ENCODE data around the gene SHFL.

SHFL gene

DNA sequence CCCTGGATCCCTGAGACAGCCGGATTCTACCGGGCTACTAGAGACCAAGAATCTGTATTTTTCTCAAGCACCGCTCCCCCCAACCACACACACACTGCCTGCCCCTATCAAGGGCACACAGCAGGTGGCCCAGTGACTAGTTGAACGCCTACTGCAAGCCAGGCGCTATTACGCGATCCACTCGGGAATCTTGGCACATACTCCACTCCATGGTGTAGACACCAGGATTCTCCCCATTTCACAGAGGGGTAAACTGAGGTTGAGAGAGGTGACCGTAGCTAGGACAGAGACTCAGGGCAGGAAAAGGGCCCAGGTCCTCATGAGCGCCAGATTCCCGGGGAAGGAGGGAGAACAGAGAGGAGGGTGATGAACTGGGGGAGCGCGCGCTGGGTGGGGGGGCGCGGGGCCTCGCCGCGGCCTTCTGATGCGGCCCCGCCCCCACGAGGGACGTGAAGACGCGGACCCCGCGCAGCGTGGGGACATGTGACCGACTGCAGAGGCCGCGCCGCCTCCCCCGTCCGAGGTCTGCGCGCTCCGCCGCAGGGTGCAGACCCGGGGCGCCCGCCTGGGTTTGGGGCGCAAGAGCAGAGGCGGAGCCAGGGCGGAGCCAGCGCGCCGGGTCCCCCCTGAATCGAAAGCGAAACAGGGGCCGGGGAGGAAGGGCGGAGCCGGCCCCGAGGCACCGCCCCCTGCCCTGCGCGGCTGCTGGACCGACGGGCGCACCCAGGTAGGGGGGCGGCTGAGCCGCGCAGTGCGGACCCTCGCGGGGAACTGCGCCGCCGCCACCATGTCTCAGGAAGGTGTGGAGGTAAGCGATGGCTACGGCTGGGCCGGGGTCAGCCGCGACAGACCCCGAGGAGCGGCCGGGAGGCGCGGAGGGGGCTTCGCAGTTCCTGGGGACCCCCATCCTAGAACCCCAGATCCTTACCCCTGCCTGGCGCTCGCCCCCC is at the start of gene SHFL:
Gene SHFL (plus strand): TSS at position 677 of the 950 bp plus-strand sequence. CDS start 111 bp downstream, at position 788.
- peak; percentile 38 for DNase-seq

DNA sequence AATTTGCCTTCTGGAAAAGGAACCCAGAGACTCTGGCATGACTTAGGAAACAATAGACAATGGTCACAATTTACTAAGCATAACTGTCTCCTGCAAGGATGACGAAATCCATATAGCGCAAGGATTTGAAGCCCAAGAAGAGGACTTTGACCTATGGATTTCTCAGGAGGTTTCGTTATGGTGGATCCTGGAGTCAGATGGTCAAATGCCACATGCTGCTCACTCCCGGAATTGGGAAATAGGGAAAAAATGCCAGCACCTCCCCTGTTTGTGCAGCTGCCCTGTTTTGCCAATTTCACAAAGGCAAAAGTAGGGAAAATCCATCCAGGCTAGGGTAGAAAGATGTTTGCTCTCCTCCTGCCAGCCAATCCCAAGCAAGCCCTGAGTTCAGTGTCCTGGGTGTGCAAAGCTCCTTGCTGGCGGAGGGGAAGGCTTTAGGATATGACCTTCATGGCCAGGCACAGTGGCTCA is 49.5 kb upstream of the SHFL start:
- no peak for DNase-seq

DNA sequence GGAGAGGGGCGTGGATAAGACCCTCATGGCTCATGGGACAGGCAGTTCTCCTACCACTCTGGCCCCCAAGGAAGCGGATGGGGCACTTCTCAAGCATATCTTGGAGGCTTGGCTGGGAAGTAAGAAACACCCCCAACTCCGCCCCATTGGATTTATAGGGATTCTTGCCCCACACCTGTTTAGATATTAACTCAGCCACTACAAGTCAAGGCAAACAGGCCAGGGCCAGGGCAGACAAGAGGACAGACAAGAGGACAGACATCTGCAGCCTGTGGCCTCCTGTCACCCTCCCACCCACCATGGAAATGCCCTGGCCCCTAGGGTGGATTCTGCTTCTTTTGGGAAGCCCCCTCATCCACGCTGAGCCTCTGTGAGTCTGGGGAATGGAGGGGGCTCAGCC is 48.8 kb upstream of the SHFL start:
- DNase-seq, result no peak

DNA sequence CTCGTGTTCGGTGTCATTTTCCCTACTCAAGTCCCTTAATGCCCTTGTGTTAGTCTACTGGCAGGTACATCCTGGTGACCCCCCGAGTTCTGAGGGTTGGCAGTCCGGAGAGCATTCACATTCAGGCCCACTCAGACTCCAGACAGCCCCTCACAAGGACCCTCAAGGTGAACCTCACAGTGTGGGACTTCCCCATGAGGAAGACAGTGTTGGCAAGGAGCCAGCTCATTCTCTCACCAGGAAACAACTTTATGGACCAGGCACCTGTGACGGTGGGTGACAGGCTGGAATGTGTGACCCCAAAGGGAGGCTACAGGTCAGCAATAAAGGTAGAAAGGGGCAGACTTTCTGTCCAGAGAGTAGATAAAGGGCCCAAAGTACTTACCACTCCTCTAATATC is 48.3 kb upstream of the SHFL start:
- no peak for DNase-seq

GRCh38 chr19:10043286-10043927 is 42.7 kb upstream of the SHFL start:
- peak; percentile 10 for DNase-seq

DNA sequence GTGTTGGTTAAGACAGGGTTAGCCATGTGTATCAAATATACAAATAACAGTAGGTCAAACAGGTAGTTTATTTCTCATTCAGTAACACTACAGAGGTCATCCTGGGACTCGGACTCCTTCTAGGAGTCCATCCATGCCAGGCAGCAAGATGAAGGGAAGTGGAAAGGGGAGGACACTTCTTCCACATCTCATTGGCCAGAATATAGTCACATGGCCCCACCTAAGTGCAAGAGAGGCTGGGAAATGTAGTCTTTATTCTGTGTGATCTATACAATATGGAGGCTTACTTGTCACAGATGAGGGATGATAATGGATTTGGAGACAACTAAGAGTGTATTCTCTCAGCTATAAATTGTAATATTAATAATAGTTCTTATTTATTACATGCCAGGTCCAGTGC is 41.7 kb upstream of the SHFL start:
- no peak for DNase-seq

- DNase-seq, result no peak
These were observed 40.7 kb upstream of the SHFL start for GRCh38 chr19:10045371-10045770.

- no peak for DNase-seq
These were observed 36.5 kb upstream of the SHFL start for GRCh38 chr19:10049626-10050025.

- DNase-seq, result no peak
These were observed 33.3 kb upstream of the SHFL start for GRCh38 chr19:10052602-10053360.

DNA sequence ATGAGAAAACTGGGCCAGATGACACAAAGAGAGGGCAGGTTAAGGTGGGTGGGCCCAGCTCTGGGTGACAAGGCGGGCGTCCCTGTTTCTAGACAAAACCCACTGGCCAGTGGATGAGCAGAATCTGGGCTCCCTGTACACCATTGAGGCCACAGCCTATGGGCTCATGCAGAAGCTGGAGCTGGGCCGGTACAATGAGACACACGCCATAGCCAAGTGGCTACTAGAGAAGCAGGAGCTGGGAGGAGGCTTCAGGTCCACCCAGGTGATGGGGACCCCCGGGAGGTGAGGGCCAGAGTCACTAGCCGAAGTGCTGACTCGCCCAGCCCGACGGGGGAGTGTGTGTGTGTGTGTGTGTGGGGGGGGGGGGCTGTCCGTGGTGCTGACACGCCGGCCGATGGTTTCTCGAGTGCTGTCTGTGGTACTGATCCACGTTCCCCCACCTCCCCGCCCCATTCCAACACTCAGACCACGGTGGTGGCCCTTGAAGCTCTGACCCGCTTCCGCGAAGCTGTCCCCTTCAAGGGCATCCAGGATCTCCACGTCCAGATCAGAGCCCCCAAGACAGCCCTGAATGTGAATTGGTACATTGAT is 24.3 kb upstream of the SHFL start:
- DNase-seq, result no peak

DNA sequence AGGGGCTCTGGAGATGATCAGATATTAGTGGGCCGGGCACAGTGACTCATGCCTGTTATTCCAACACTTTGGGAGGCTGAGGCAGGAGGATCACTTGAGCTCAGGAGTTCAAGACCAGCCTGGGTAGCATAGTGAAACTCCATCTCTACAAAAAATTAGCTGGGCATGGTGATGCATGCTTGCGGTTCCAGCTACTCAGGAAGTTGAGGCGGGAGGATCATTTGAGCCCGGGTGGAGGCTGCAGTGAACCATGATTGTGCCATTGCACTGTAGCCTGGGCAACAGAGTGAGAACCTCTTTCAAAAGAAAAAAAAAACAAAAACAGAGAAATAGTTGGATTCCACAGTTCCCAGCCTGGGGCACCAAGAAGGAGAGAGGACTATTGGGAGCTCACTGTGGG is 17.9 kb upstream of the SHFL start:
- DNase-seq, result no peak

DNA sequence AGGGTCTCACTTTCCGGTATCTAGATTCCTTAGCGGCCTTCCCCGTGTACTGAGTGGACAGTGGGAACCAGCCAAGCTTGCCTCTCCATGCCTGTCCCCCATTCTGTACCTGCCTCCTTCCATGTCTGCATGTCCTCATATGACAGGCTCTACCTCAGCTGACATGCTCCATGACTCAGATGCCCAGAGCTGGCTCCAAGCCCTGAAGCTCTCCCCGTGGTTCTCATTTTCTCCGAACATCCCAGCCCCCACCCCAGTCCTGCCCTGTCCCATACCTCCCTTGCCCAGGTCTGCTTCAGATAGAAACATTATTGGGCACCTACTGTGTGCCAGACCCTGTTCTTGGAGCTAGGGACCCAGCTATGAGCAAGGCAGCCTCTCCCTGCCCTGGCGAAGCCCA is 17.1 kb upstream of the SHFL start:
- DNase-seq, result no peak

DNA sequence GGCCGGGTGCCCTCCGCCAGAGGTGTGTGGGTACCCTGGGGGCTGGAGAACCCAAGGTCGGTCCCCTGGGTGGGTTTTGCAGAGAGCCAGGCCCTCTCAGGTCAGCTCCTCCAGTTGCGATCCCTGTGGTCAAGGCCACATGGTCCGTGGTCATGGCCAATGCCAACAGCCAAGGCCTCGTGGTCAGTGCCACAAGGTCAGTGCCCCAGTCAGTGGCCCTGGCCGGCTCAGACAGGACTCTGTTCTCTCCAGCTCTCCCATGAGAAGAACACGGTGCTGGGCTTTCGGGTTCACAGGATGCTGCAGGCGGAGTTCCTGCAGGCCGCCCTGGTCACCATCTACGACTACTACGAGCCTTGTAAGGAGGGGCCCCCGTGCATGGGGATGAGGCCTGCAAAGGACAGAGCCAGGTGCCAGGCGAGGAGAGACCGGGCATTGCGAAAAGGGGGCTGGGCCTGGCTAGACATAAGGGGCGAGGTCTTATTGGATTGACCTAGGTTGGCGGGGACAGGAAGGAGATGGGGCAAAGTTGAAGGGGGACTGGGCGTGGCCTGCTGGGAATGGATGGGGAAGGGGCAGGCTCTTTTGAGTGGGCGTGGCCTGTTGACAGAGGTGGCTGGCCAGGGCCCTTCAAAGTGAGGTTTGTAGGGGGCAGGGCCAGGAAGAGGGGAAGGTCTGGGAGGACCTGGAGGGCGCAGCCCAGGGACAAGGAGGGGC is 15.2 kb upstream of the SHFL start:
- DNase-seq, result no peak

GRCh38 chr19:10074153-10074552 is 12.0 kb upstream of the SHFL start:
- DNase-seq, result no peak

DNA sequence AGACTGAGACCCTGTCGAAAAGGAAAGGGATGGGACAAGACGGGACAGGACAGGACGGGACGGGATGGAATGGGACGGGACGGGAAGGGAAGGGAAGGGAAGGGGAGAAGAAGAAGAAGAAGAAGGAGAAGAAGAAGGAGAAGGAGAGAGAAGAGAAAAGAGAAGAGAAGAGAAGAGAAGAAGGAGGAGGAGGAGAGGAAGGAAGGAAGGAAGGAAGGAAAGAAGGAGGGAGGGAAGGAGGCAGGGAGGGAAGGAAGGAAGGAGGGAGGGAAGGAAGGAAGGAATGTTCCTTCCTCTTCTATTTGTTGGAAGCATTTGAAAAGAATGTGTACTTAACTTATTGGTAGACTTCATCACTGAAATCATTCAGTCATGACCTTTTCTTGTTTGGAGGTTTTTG is 9.6 kb upstream of the SHFL start:
- DNase-seq, result no peak

DNA sequence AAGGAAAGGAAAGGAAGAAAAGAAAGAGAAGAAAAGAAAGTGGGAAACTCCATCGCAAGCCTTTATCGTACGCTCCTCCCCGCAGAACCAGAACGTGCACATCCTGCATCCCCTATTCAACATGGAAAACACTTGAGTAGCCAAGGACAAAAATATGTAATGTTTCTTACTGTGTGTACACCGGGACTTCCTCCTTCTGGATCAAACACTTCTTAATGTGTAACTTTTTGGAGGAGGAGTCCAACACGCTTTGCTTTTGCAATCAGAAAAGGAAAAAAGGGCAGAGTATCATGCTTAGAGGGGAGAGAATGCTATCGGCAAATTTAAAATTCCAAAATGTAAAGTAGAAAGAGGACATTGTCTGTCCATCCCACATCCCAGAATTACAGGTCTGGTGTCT is 7.8 kb upstream of the SHFL start:
- DNase-seq, result no peak

GRCh38 chr19:10079031-10079453 is 7.1 kb upstream of the SHFL start:
- DNase-seq, result no peak

DNA sequence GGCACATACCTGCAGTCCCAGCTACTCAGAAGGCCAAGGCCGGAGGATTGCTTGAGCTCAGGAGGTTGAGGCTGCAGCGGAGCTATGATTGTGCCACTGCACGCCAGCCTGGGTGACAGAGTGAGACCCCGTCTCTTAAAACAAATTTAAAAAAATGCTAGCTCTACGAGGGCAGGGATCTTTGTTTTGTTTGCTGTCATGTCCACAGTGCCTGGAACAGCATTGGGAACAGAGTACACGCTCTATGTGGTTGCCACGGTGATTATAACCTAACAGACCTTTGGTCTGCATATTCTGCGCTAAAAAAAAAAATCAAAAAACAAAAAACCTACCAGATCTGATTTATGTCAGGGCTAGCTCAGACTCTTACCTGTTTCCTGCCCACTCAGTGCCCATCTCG is 2.2 kb upstream of the SHFL start:
- no peak for DNase-seq

DNA sequence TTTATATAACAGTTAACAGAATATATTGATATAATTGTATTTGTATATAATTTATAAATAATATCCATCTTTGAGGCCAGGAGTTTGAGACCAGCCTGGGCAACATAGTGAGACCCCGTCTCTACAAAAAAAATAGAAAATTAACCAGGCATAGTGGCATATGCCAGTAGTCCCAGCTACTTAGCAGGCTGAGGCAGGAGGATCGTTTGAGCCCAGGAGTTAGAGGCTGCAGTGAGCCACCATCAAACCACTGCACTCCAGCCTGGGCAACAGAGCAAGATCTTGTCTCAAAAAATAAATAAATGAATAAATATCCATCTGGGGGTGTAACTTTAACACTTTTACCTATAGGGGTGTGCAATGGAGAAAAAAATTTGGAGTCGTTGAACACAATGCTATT is 1.3 kb upstream of the SHFL start:
- no peak for DNase-seq

DNA sequence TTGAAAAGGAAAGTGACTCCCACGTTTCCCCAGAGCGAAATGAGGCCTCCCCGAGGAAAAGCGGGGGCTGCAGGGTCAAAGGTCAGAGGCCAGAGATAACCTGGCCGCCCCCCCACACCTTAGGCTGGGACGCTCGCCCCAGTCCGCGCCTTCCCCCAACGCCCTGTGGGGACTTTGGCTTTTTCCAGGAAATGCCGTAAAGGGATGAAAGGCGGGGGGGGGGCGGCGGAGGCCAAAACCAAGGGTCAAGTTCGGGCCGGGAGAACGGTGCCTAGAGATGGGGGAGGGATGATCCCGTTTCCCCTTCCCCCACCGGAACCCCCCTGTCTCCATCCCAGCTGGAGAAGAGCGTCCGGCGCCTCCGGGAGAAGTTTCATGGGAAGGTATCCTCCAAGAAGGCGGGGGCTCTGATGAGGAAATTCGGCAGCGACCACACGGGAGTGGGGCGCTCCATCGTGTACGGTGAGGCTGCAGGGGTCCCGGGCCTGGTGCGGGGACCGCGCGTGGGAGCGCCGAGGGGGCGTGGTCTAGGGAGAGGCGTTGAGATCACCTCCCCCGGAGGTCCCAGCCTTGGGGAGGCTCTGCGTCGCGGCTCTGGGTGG is 575 bp downstream of the SHFL start:
- DNase-seq, result no peak

- DNase-seq, result no peak
These were observed 1.4 kb downstream of the SHFL start for GRCh38 chr19:10087296-10088061.
